ENCODE measurements around the gene CALM3. TPM values are rescaled to one million over a fixed set of nuclear protein-coding genes. Genes with fewer than 3 reads are reported as not detected.

The CALM3 gene
- total and polyA plus RNA-seq, 2 of the 4 experiments (the other 2 are of a cell fraction), result 91.6 to 501 TPM

- Histone ChIP-seq H3K27ac (ENCODE audit: insufficient read depth, low read length) (no peak overlapping the region), H2BK120ac (ENCODE audit: low read depth, low read length) (no peak overlapping the region), H3K18ac (ENCODE audit: low read depth, low read length) (no peak overlapping the region), H4K91ac (ENCODE audit: insufficient read depth, low read depth, low read length) (no peak overlapping the region), H2BK5ac (ENCODE audit: low read depth, low read length, poor library complexity, severe bottlenecking) (no peak overlapping the region), H3K36me3 (ENCODE audit: control insufficient read depth, insufficient read depth, low read length) (peaks cover 55% of the 10 kb centered on the region), H2BK15ac (ENCODE audit: low read depth, low read length) (no peak overlapping the region), H4K5ac (ENCODE audit: low read depth, low read length) (no peak overlapping the region), H2AK9ac (replicated peaks; ENCODE audit: low read depth, low read length, poor library complexity) (no peak overlapping the region), H3K56ac (ENCODE audit: extremely low read depth, insufficient read depth, low read length) (no peak overlapping the region), H3K23ac (ENCODE audit: low read depth, low read length) (no peak overlapping the region), H4K20me1 (ENCODE audit: insufficient read depth, low read length) (peaks cover 51% of the 10 kb centered on the region), H3K14ac (replicated peaks; ENCODE audit: low read depth, low read length) (no peak overlapping the region), H2AK5ac (ENCODE audit: low read depth, low read length) (no peak overlapping the region), H3K9me1 (ENCODE audit: insufficient read depth, low read length) (no peaks in the 10 kb centered on the region), H3K27me3 (ENCODE audit: control insufficient read depth, insufficient read depth, low read length) (no peaks in the 10 kb centered on the region), H3K4ac (ENCODE audit: low read depth, low read length) (no peak overlapping the region), H4K8ac (ENCODE audit: low read depth in 2 of 2, low read length in 2 of 2) (no peak overlapping the region), H3K4me2 (ENCODE audit: low read depth, low read length) (no peak overlapping the region), H3K79me1 (ENCODE audit: low read depth in 1 of 2, low read length in 2 of 2) (peaks cover 3 to 55% of the 10 kb centered on the region in 2 experiments; a peak in 3 of 4 replicates), H3K4me3 (ENCODE audit: insufficient read depth, low read depth, low read length) (no peak overlapping the region), H3K9ac (ENCODE audit: low read depth, low read length) (no peak overlapping the region), H3K4me1 (ENCODE audit: control insufficient read depth, insufficient read depth, low read length) (peaks cover 5% of the 10 kb centered on the region), H3K9me3 (ENCODE audit: control insufficient read depth, insufficient read depth, low read length) (no peaks in the 10 kb centered on the region), H2BK20ac (ENCODE audit: low read depth, low read length) (no peak overlapping the region), H2AFZ (replicated peaks; ENCODE audit: low read length, poor library complexity) (no peak overlapping the region)
- 82% methylated on average over 10 of the region's 27 CpGs; no CpG with 5 or more reads in 1 of the 2 experiments for WGBS, 2 experiments (ENCODE audit: extremely low coverage in 2 of 2, insufficient read length in 1 of 2)
- TF ChIP-seq RCOR1 (IDR thresholded peaks at IDR 0.05; ENCODE audit: insufficient replicate concordance, low read length), result no peak
- no peak for TF ChIP-seq USF2 (IDR thresholded peaks at IDR 0.05; ENCODE audit: low read depth, low read length)
- TF ChIP-seq RAD21 (IDR thresholded peaks at IDR 0.05; ENCODE audit: low read length), result no peak
- no TSS peak for BruUV-seq (replicated peaks)
- ChIA-PET CTCF (no interaction called here), POLR2A (ENCODE audit: unreplicated experiment) (no interaction called here)
- ATAC-seq (ENCODE audit: low read depth) (no peak), DNase-seq (no peak)
- intact Hi-C loops (cut with micrococcal nuclease) (no loop called here), in situ Hi-C loops (cut with MboI; ENCODE audit: low sequenced_read_pairs) (no loop called here), dilution Hi-C loops (cut with HindIII; ENCODE audit: low sequenced_read_pairs, unreplicated experiment) (no loop called here)
Measured at GRCh38 chr19:46608581-46609345, 7.6 kb downstream of the CALM3 start.

Measured in IMR-90 (cell line).